ENCODE results near the gene MSL1. TPM values are rescaled to one million over a fixed set of nuclear protein-coding genes. Genes with fewer than 3 reads are reported as not detected.

Gene MSL1
- total and polyA plus RNA-seq, 2 of the 13 experiments (the other 11 are each of a cell fraction or from before 2014, with no cell fraction given), result 63.8 to 88.5 TPM

GRCh38 chr17:40145476-40145875 is 23.7 kb downstream of the MSL1 start:
- no peak overlapping the region for H3K4me2 ChIP-seq (ENCODE audit: low read depth, low read length)
- intact Hi-C loops (cut with micrococcal nuclease; ENCODE audit: unreplicated experiment), result no loop called here
- in situ Hi-C loops (cut with HindIII; ENCODE audit: extremely low pct_ligation_motif_present, low pct_unique_long_range_greater_than_20kb), result no loop called here
- 98% methylated on average over 3 of the region's 3 CpGs for WGBS (ENCODE audit: low lambda C conversion rate)
- DNase-seq (ENCODE audit: low spot score), result no peak
- TF ChIP-seq MTERF4 (CRISPR knock-in tag; IDR thresholded peaks at IDR 0.05), result no peak
- no peak for TF ChIP-seq HNF1B (CRISPR knock-in tag; IDR thresholded peaks at IDR 0.05)
- TF ChIP-seq ZNF30 (CRISPR knock-in tag; IDR thresholded peaks at IDR 0.05), result no peak
- no peak for TF ChIP-seq ZNF24 (IDR thresholded peaks at IDR 0.05)
- TF ChIP-seq ZNF564 (CRISPR knock-in tag; IDR thresholded peaks at IDR 0.05), result no peak
- no peak for TF ChIP-seq SP1 (IDR thresholded peaks at IDR 0.05)
- TF ChIP-seq SP1 (CRISPR knock-in tag; IDR thresholded peaks at IDR 0.05), result no peak
- no peak for TF ChIP-seq ZNF326 (CRISPR knock-in tag; IDR thresholded peaks at IDR 0.05; ENCODE audit: borderline replicate concordance)
- TF ChIP-seq NCOR1 (IDR thresholded peaks at IDR 0.05; ENCODE audit: borderline replicate concordance, low read length), result no peak
- no peak for TF ChIP-seq ZMAT3 (CRISPR knock-in tag; conservative IDR thresholded peaks at IDR 0.05)
- no peak for TF ChIP-seq CENPX (CRISPR knock-in tag; IDR thresholded peaks at IDR 0.05)
- no peak for TF ChIP-seq MYC (CRISPR knock-in tag; IDR thresholded peaks at IDR 0.05; ENCODE audit: borderline replicate concordance)
- TF ChIP-seq MBNL3 (CRISPR knock-in tag; conservative IDR thresholded peaks at IDR 0.05), result no peak
- no peak for TF ChIP-seq ZNF143 (CRISPR knock-in tag; IDR thresholded peaks at IDR 0.05)
- H3K27me3 ChIP-seq (ENCODE audit: control insufficient read depth in 1 of 2, insufficient read depth in 2 of 2, low read length in 2 of 2), result no peaks in the 10 kb centered on the region
- no TSS peak for BruUV-seq (replicated peaks)
- FAIRE-seq, result no peak
- H3K79me2 ChIP-seq (ENCODE audit: insufficient read depth, low read length), result peaks cover 59% of the 10 kb centered on the region
- H4K20me1 ChIP-seq (ENCODE audit: insufficient read depth, low read length), result 0 out of 2 replicates have a peak, but pooled peaks cover 4% of the 10 kb centered on the region
- ChIA-PET CTCF (ENCODE audit: low intra/inter-chr PET ratio, low total read pairs) (no interaction called here), POLR2A (interaction anchor here (0.8 kb wide), 1 partner anchor 32 kb away, joined by 3 read pairs; no protein-coding TSS in a partner anchor)
- no peaks in the 10 kb centered on the region for H3K9me3 ChIP-seq (ENCODE audit: low read length)
- H3K36me3 ChIP-seq (replicated peaks in 1 of 2; ENCODE audit: control insufficient read depth in 1 of 2, insufficient read depth in 2 of 2, low read length in 2 of 2), result peaks cover 25 to 55% of the 10 kb centered on the region in 2 experiments
- no peak overlapping the region for H2AFZ ChIP-seq (ENCODE audit: low read length)
- no peak for ATAC-seq
- no peak overlapping the region for H3K9ac ChIP-seq (ENCODE audit: insufficient read depth, low read depth, low read length)
- no peak overlapping the region for H3K27ac ChIP-seq (ENCODE audit: extremely low read length, insufficient read depth, low read length)
- H3K4me1 ChIP-seq (ENCODE audit: insufficient read depth, low read length), result peaks cover 25% of the 10 kb centered on the region
- no peak overlapping the region for H3K4me3 ChIP-seq (replicated peaks in 1 of 3; ENCODE audit: insufficient read depth in 1 of 3, low read depth in 2 of 3, low read length in 3 of 3)
